Measurements from ENCODE around the gene SLC25A21. TPM values are rescaled to one million over a fixed set of nuclear protein-coding genes. Genes with fewer than 3 reads are reported as not detected.

Gene SLC25A21
- total RNA-seq, 1 donor from 2014 or later, result 6.4 TPM

- no peak overlapping the region for H3K9ac ChIP-seq
- H3K4me3 Mint-ChIP-seq, result no peak overlapping the region
- H4K20me1 ChIP-seq (ENCODE audit: low read depth), result no peaks in the 10 kb centered on the region
- no peaks in the 10 kb centered on the region for H3K36me3 ChIP-seq
- no peaks in the 10 kb centered on the region for H3K27me3 ChIP-seq
- H3F3A ChIP-seq (ENCODE audit: low read depth), result no peaks in the 10 kb centered on the region
- DNase-seq (ENCODE audit: low spot score), result no peak
- H3K4me2 ChIP-seq, result no peak overlapping the region
- H3K27ac ChIP-seq, result no peak overlapping the region
- peaks cover 5% of the 10 kb centered on the region for H3K4me1 Mint-ChIP-seq
- peaks cover 8% of the 10 kb centered on the region for H3K4me1 ChIP-seq
- H3K9me3 Mint-ChIP-seq, result no peaks in the 10 kb centered on the region
- TF ChIP-seq EZH2 (IDR thresholded peaks at IDR 0.05) (no peak), CTCF (IDR thresholded peaks at IDR 0.05) (no peak), EZH2phosphoT487 (IDR thresholded peaks at IDR 0.05) (no peak)
- no peak overlapping the region for H3K27ac Mint-ChIP-seq
- H3K27me3 Mint-ChIP-seq (ENCODE audit: insufficient read depth, low read depth), result peaks cover 4% of the 10 kb centered on the region
- no peaks in the 10 kb centered on the region for H3K79me2 ChIP-seq (ENCODE audit: low read depth)
- no peak overlapping the region for H3K4me3 ChIP-seq
- H3K36me3 Mint-ChIP-seq, result no peaks in the 10 kb centered on the region
- H3K9me3 ChIP-seq (ENCODE audit: low read depth), result no peaks in the 10 kb centered on the region
- H2AFZ ChIP-seq (replicated peaks), result no peak overlapping the region
These were observed 458.3 kb downstream of the SLC25A21 start for GRCh38 chr14:36713960-36714703.

DNA sequence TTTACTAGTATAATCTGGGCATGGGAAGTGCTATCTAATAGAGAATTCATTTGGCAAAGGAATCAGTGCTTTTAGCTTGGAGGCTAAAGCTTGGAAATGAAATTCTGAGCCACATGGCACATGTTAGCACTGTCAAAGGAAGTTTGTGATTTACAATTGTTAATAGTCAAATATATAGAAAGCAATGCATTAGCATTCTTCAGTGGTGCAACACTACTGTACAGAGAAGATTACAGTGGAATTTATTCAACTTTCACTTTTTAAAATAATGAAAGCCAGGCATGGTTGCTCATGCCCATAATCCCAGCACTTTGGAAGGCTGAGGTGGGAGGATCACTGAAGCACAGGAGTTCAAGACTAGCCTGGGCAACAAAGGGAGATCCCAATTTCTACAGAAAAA lies 464.8 kb downstream of the SLC25A21 start:
- Histone ChIP-seq H3K9me3 (ENCODE audit: low read depth) (no peaks in the 10 kb centered on the region), H2AFZ (replicated peaks) (no peak overlapping the region), H3K79me2 (ENCODE audit: low read depth) (no peaks in the 10 kb centered on the region), H3K9ac (no peak overlapping the region), H4K20me1 (ENCODE audit: low read depth) (no peaks in the 10 kb centered on the region), H3K27me3 (no peaks in the 10 kb centered on the region), H3K27ac (no peak overlapping the region), H3K4me2 (no peak overlapping the region), H3F3A (ENCODE audit: low read depth) (no peaks in the 10 kb centered on the region), H3K4me3 (no peak overlapping the region), H3K36me3 (no peaks in the 10 kb centered on the region), H3K4me1 (no peaks in the 10 kb centered on the region)
- DNase-seq (ENCODE audit: low spot score), result no peak
- H3K27me3 Mint-ChIP-seq (ENCODE audit: insufficient read depth, low read depth), result no peaks in the 10 kb centered on the region
- no peak overlapping the region for H3K27ac Mint-ChIP-seq
- no peaks in the 10 kb centered on the region for H3K9me3 Mint-ChIP-seq
- no peaks in the 10 kb centered on the region for H3K36me3 Mint-ChIP-seq
- TF ChIP-seq EZH2 (IDR thresholded peaks at IDR 0.05) (no peak), EZH2phosphoT487 (IDR thresholded peaks at IDR 0.05) (no peak), CTCF (IDR thresholded peaks at IDR 0.05) (no peak)
- H3K4me1 Mint-ChIP-seq, result no peaks in the 10 kb centered on the region
- no peak overlapping the region for H3K4me3 Mint-ChIP-seq

DNA sequence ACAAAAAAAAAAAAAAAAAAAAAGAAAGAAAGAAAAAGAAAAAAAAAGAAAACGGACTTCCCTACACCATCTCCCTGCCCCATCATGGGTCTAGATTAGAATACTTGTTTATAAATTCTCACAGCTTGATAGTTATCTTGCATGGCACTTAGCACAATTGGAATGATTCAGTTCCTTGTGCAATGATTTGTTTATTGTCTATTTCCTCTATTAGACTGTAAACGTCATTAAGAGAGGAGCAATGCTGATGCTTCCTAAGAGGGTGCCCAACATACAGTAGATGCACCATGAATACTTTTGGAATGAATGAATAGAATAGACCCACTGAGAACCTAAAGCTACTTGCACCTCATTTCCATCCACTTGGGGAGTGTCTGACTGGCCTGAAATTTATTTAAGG lies 469.9 kb downstream of the SLC25A21 start:
- no peak overlapping the region for H3K4me3 ChIP-seq
- no peak overlapping the region for H3K4me2 ChIP-seq
- Mint-ChIP-seq H3K9me3 (peaks cover 2% of the 10 kb centered on the region), H3K27ac (no peak overlapping the region), H3K4me1 (no peaks in the 10 kb centered on the region), H3K36me3 (no peaks in the 10 kb centered on the region), H3K4me3 (no peak overlapping the region), H3K27me3 (ENCODE audit: insufficient read depth, low read depth) (no peaks in the 10 kb centered on the region)
- TF ChIP-seq EZH2 (IDR thresholded peaks at IDR 0.05) (no peak), CTCF (IDR thresholded peaks at IDR 0.05) (no peak), EZH2phosphoT487 (IDR thresholded peaks at IDR 0.05) (no peak)
- no peak for DNase-seq (ENCODE audit: low spot score)
- H4K20me1 ChIP-seq (ENCODE audit: low read depth), result no peaks in the 10 kb centered on the region
- H3K9ac ChIP-seq, result no peak overlapping the region
- H3K9me3 ChIP-seq (ENCODE audit: low read depth), result no peaks in the 10 kb centered on the region
- no peaks in the 10 kb centered on the region for H3K79me2 ChIP-seq (ENCODE audit: low read depth)
- peaks cover 7% of the 10 kb centered on the region for H3K4me1 ChIP-seq
- H3K27me3 ChIP-seq, result no peaks in the 10 kb centered on the region
- H3F3A ChIP-seq (ENCODE audit: low read depth), result no peaks in the 10 kb centered on the region
- no peaks in the 10 kb centered on the region for H3K36me3 ChIP-seq
- no peak overlapping the region for H3K27ac ChIP-seq
- no peak overlapping the region for H2AFZ ChIP-seq (replicated peaks)
